CD4-positive, alpha-beta T cell (primary cell): ENCODE data around the gene MYO1E. TPM values are rescaled to one million over a fixed set of nuclear protein-coding genes. Genes with fewer than 3 reads are reported as not detected.

Source experiments
- ATAC-seq: fragments of 200-7000 bp; cut with Tn5 transposase; one replicate; pipeline ENCODE4 v1.10.0; 2022; ENCODE audit warnings: mild to moderate bottlenecking; ENCODE audit not compliant: poor library complexity
- CTCF ChIA-PET: fragments of 350-600 bp; sonication (Branson Sonifier 250); formaldehyde crosslinking; loops from one replicate; lab custom pipeline; 2021; ENCODE audit warnings: antibody characterized with exemption, inconsistent platforms; lab: Charles Lee
- POLR2A ChIA-PET: fragments of 350-600 bp; sonication (Branson Sonifier 250); formaldehyde crosslinking; loops from one replicate; lab custom pipeline; 2021; ENCODE audit warnings: antibody characterized with exemption, inconsistent platforms; lab: Charles Lee
- DNase-seq, 14 experiments: peaks; one replicate each; pipeline ENCODE4 v3.0.0-alpha.2; 2013 to 2020; ENCODE audit warnings: mixed read lengths in 2 of 14
- H3K27ac ChIP-seq, 2 donors: one replicate each; pipeline versions ENCODE4 v1.5.1 to v1.7.0; 2013; ENCODE audit warnings: low read length in 2 of 2, low read depth in 1 of 2, mild to moderate bottlenecking in 1 of 2
- H3K27me3 ChIP-seq, 2 experiments: 1 replicate in 1 of 2; 2 replicates in 1 of 2; pipeline versions ENCODE4 v1.6.1 to v1.7.0; 2013; ENCODE audit warnings: low read length in 2 of 2, control low read depth in 1 of 2, mild to moderate bottlenecking in 1 of 2, moderate library complexity in 1 of 2; ENCODE audit not compliant: insufficient read depth in 2 of 2, control insufficient read depth in 1 of 2
- H3K36me3 ChIP-seq: one replicate; pipeline ENCODE4 v1.6.1; 2013; ENCODE audit warnings: low read length, control low read depth; ENCODE audit not compliant: insufficient read depth
- H3K4me1 ChIP-seq: one replicate; pipeline ENCODE4 v1.6.1; 2013; ENCODE audit warnings: low read length, control low read depth; ENCODE audit not compliant: insufficient read depth
- H3K4me3 ChIP-seq: one replicate; pipeline ENCODE4 v1.5.1; 2013; ENCODE audit warnings: mild to moderate bottlenecking, low read length, moderate library complexity
- H3K9me3 ChIP-seq, 2 experiments: 1 replicate in 1 of 2; 2 replicates in 1 of 2; pipeline versions ENCODE4 v1.6.1 to v1.7.0; 2013; ENCODE audit warnings: low read length in 2 of 2, mild to moderate bottlenecking in 2 of 2, control low read depth in 1 of 2, moderate library complexity in 1 of 2; ENCODE audit not compliant: control insufficient read depth in 1 of 2, insufficient read depth in 1 of 2
- H3K27ac Mint-ChIP-seq: one replicate; pipeline ENCODE4 v1.8.0; 2020; ENCODE audit warnings: mixed read lengths
- H3K27me3 Mint-ChIP-seq: one replicate; pipeline ENCODE4 v1.8.0; 2021; ENCODE audit warnings: mixed read lengths
- H3K36me3 Mint-ChIP-seq: one replicate; pipeline ENCODE4 v1.8.0; 2021; ENCODE audit warnings: low read depth, mixed read lengths
- H3K4me1 Mint-ChIP-seq: one replicate; pipeline ENCODE4 v1.8.0; 2021; ENCODE audit warnings: low read depth, mixed read lengths
- H3K4me3 Mint-ChIP-seq: one replicate; pipeline ENCODE4 v1.8.0; 2020; ENCODE audit warnings: mild to moderate bottlenecking, mixed read lengths
- H3K9me3 Mint-ChIP-seq: one replicate; pipeline ENCODE4 v1.8.0; 2020; ENCODE audit warnings: mixed read lengths
- intact Hi-C, 2 experiments: fragments of 100-400 bp; cut with DNase I in 1 of 2; cut with micrococcal nuclease in 1 of 2; formaldehyde crosslinking; loops; one replicate each; pipeline versions ENCODE4 v1.15.1 to v1.9.0; 2023 to 2025; cut with DNase I, micrococcal nuclease
- total RNA-seq, 174 experiments: library from RNA in 2 of 174; stranded (reverse) in 2 of 174; gene quantifications; one replicate each; pipeline ENCODE4 v1.2.3 and lab custom pipeline; 2021 to 2026
- TF ChIP-seq, protein P1 (sequence below): fragments of 200-600 bp; IDR thresholded peaks from one replicate; pipeline ENCODE4 v1.8.0; 2022; ENCODE audit warnings: antibody characterized with exemption, mild to moderate bottlenecking

MYO1E gene
- total RNA-seq, 2 experiments from 2014 or later, result 0.59 to 0.63 TPM

GRCh38 chr15:59327942-59328341 is 44.7 kb downstream of the MYO1E start:
- ATAC-seq (no peak), DNase-seq (peak in 3 of 14 experiments; percentile 13 to 18 (median 16))
- Mint-ChIP-seq H3K27me3 (no peaks in the 10 kb centered on the region), H3K4me3 (no peak overlapping the region), H3K27ac (no peak overlapping the region), H3K36me3 (no peaks in the 10 kb centered on the region), H3K9me3 (no peaks in the 10 kb centered on the region), H3K4me1 (no peaks in the 10 kb centered on the region)
- ChIA-PET POLR2A (no interaction called here), CTCF (no interaction called here)
- intact Hi-C loops, result no loop called here
- H3K27ac ChIP-seq, result no peak overlapping the region
- no peaks in the 10 kb centered on the region for H3K27me3 ChIP-seq
- no peaks in the 10 kb centered on the region for H3K4me1 ChIP-seq
- no peaks in the 10 kb centered on the region for H3K9me3 ChIP-seq
- H3K4me3 ChIP-seq, result no peak overlapping the region
- no peaks in the 10 kb centered on the region for H3K36me3 ChIP-seq
- TF ChIP-seq, protein P1, sequence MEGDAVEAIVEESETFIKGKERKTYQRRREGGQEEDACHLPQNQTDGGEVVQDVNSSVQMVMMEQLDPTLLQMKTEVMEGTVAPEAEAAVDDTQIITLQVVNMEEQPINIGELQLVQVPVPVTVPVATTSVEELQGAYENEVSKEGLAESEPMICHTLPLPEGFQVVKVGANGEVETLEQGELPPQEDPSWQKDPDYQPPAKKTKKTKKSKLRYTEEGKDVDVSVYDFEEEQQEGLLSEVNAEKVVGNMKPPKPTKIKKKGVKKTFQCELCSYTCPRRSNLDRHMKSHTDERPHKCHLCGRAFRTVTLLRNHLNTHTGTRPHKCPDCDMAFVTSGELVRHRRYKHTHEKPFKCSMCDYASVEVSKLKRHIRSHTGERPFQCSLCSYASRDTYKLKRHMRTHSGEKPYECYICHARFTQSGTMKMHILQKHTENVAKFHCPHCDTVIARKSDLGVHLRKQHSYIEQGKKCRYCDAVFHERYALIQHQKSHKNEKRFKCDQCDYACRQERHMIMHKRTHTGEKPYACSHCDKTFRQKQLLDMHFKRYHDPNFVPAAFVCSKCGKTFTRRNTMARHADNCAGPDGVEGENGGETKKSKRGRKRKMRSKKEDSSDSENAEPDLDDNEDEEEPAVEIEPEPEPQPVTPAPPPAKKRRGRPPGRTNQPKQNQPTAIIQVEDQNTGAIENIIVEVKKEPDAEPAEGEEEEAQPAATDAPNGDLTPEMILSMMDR, result no peak

GRCh38 chr15:59326856-59327255 is 45.8 kb downstream of the MYO1E start:
- DNase-seq (no peak), ATAC-seq (no peak)
- no peaks in the 10 kb centered on the region for H3K36me3 ChIP-seq
- Mint-ChIP-seq H3K27me3 (no peaks in the 10 kb centered on the region), H3K27ac (no peak overlapping the region), H3K4me1 (peaks cover 6% of the 10 kb centered on the region), H3K4me3 (no peak overlapping the region), H3K9me3 (no peaks in the 10 kb centered on the region), H3K36me3 (no peaks in the 10 kb centered on the region)
- no peak overlapping the region for H3K27ac ChIP-seq
- no peaks in the 10 kb centered on the region for H3K9me3 ChIP-seq
- no peaks in the 10 kb centered on the region for H3K4me1 ChIP-seq
- intact Hi-C loops, result no loop called here
- ChIA-PET CTCF (no interaction called here), POLR2A (no interaction called here)
- H3K27me3 ChIP-seq, result no peaks in the 10 kb centered on the region
- TF ChIP-seq, protein P1, result no peak
- no peak overlapping the region for H3K4me3 ChIP-seq

- no peak overlapping the region for H3K4me3 Mint-ChIP-seq
- no peak overlapping the region for H3K27ac Mint-ChIP-seq
- ChIA-PET POLR2A (interaction anchor here (1.4 kb wide), 1 partner anchor 23 kb away, joined by 3 read pairs; no protein-coding TSS in a partner anchor), CTCF (no interaction called here)
- DNase-seq (no peak), ATAC-seq (no peak)
- H3K27me3 ChIP-seq, result no peaks in the 10 kb centered on the region
- no peaks in the 10 kb centered on the region for H3K27me3 Mint-ChIP-seq
- H3K36me3 Mint-ChIP-seq, result no peaks in the 10 kb centered on the region
- peaks cover 6% of the 10 kb centered on the region for H3K4me1 Mint-ChIP-seq
- H3K9me3 ChIP-seq, result no peaks in the 10 kb centered on the region
- peaks cover 3% of the 10 kb centered on the region for H3K9me3 Mint-ChIP-seq
- H3K4me3 ChIP-seq, result no peak overlapping the region
- intact Hi-C loops, result no loop called here
- H3K4me1 ChIP-seq, result no peaks in the 10 kb centered on the region
- H3K36me3 ChIP-seq, result no peaks in the 10 kb centered on the region
- TF ChIP-seq, protein P1, result no peak
- H3K27ac ChIP-seq, result no peak overlapping the region
These were observed 50.5 kb downstream of the MYO1E start for GRCh38 chr15:59322056-59322759.
